ENCODE measurements around the gene CLEC11A. TPM values are rescaled to one million over a fixed set of nuclear protein-coding genes. Genes with fewer than 3 reads are reported as not detected.

Gene CLEC11A
- polyA plus RNA-seq, 2 of the 4 experiments (the other 2 are of a cell fraction): 1.5 to 6.2 TPM

DNA sequence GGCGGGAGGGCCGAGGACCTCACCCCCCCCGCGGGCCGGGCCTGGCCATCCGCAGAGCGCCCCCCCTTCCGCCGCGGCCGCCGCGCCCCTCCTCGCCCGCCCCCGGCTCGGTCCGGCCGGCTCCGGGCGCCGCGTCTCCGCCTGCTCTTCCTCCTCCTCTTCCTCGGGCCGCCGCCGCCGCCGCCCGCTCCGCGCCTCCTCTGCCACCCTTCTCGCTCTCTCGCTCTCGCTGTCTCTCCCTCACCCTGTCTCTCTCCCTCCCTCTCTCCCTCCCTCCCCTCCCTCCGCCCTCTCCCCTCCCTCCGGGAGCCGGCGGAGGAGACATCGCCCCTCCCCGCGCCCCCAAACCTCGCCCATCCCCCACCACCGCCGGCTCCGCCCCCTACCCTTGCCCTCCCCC, 3.6 kb upstream of the CLEC11A start, which contains the start of gene SHANK1:
Gene SHANK1, minus strand, starts transcription at position 237 of the 400 bp plus-strand sequence. CDS start 2,883 bp downstream, outside the sequence.
- POLR2A ChIA-PET: no interaction called here
- ATAC-seq: no peak
- H3K4me3 ChIP-seq: peak within 1 kb of the TSS; percentile 56
- TF ChIP-seq PHF8 (IDR thresholded peaks at IDR 0.05; ENCODE audit: borderline replicate concordance, low read depth): no peak
- no peak for TF ChIP-seq POLR2AphosphoS2 (conservative IDR thresholded peaks at IDR 0.05; ENCODE audit: low read length)
- TF ChIP-seq HEYL (CRISPR knock-in tag; IDR thresholded peaks at IDR 0.05): no peak
- TF ChIP-seq, protein P1, sequence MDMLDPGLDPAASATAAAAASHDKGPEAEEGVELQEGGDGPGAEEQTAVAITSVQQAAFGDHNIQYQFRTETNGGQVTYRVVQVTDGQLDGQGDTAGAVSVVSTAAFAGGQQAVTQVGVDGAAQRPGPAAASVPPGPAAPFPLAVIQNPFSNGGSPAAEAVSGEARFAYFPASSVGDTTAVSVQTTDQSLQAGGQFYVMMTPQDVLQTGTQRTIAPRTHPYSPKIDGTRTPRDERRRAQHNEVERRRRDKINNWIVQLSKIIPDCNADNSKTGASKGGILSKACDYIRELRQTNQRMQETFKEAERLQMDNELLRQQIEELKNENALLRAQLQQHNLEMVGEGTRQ (IDR thresholded peaks at IDR 0.05): no peak
- no peak for TF ChIP-seq ZFP36 (IDR thresholded peaks at IDR 0.05; ENCODE audit: borderline replicate concordance, partially characterized antibody)
- TF ChIP-seq ZC3H11A (IDR thresholded peaks at IDR 0.05): no peak
- no peak for TF ChIP-seq SREBF2 (IDR thresholded peaks at IDR 0.05)
- peaks cover 18% of the 10 kb centered on the region for H3K4me1 ChIP-seq
- peak within 1 kb of the TSS; percentile 42 to 83; a peak in 4 of 6 replicates for H3K27ac ChIP-seq
- 10% methylated on average over 9 of the region's 47 CpGs for WGBS (ENCODE audit: missing lambda C conversion rate)
- no peak for DNase-seq (ENCODE audit: low read depth in 1 of 2, low spot score in 1 of 2)
- CTCF ChIA-PET: interaction anchor here (1.0 to 18.4 kb wide), 5 partner anchors 7 to 204 kb away, joined by 3 to 272 read pairs (median 79); no protein-coding TSS in a partner anchor
- no peak for FAIRE-seq
- no peaks in the 10 kb centered on the region for H3K9me3 ChIP-seq
- peak within 1 kb of the TSS; percentile 100 for H3K4me2 ChIP-seq

DNA sequence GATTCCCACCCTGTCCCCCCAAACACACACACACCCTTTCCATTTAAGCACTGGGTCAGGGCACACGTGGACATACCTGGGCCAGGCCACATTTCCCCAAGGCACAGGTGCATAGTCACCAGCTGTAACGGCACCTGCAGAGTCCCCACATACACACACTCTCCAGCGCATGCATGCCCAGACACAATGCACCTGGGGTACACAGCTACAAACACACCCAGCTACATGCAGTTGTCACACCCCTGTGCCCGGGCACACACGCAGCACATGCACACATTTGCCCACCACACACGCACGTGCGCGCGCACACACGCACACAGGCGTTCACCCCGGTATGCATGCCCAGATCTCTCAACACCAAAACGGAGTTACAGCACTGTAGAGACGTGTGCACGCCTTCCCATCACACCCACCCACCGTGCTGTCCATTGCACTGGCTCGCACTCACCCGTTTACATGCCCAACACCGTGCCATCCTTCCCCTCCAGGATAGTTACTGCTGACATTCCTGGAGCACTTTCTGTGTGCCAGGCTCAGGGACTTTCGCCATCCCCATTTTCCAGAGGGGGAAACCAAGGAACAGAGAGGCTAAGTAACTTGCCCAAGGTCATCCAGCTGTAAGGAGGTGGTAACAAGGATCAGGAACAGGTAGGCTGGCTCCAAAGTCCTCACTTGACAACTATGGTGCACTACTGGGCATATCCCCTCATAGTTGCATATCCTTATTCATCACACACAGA, 2.8 kb upstream of the CLEC11A start:
- DNase-seq (ENCODE audit: low read depth in 1 of 2, low spot score in 1 of 2): no peak
- ChIA-PET POLR2A (no interaction called here), CTCF (interaction anchor here (0.5 to 18.4 kb wide), 12 partner anchors 8 to 203 kb away, joined by 3 to 272 read pairs (median 4); no protein-coding TSS in a partner anchor)
- Histone ChIP-seq H3K9me3 (no peaks in the 10 kb centered on the region), H3K4me3 (no peak overlapping the region), H3K27ac (no peak overlapping the region), H3K4me2 (peak overlapping the region; percentile 100; the same call in 1 of the 3 replicates), H3K4me1 (peaks cover 18% of the 10 kb centered on the region)
- FAIRE-seq: no peak
- ATAC-seq: no peak
- WGBS (ENCODE audit: missing lambda C conversion rate): 85% methylated on average over 21 of the region's 21 CpGs
- no peak for TF ChIP-seq BHLHE40 (IDR thresholded peaks at IDR 0.05; ENCODE audit: low read depth, low read length)
- no peak for TF ChIP-seq ESRRA (IDR thresholded peaks at IDR 0.05; ENCODE audit: borderline replicate concordance, low read length)
- no peak for TF ChIP-seq CHD2 (IDR thresholded peaks at IDR 0.05; ENCODE audit: low read length, partially characterized antibody)
- TF ChIP-seq RAD21 (conservative IDR thresholded peaks at IDR 0.05 in 1 of 2, IDR thresholded peaks at IDR 0.05 in 1 of 2): no peak
- no peak for TF ChIP-seq NFE2L2 (conservative IDR thresholded peaks at IDR 0.05; ENCODE audit: low read length)
- TF ChIP-seq SMC3 (IDR thresholded peaks at IDR 0.05): no peak
- TF ChIP-seq HOXB13 (CRISPR knock-in tag; IDR thresholded peaks at IDR 0.05; ENCODE audit: low read depth): no peak
- TF ChIP-seq TP53 (CRISPR knock-in tag; IDR thresholded peaks at IDR 0.05): no peak
- TF ChIP-seq FOSL2 (IDR thresholded peaks at IDR 0.05): no peak
- no peak for TF ChIP-seq FOSL2 (CRISPR knock-in tag; IDR thresholded peaks at IDR 0.05)
- no peak for TF ChIP-seq EHF (CRISPR knock-in tag; IDR thresholded peaks at IDR 0.05)
- TF ChIP-seq FOXS1 (CRISPR knock-in tag; IDR thresholded peaks at IDR 0.05): no peak
- no peak for TF ChIP-seq RCOR1 (IDR thresholded peaks at IDR 0.05; ENCODE audit: low read depth, low read length)
- no peak for TF ChIP-seq CBX8 (IDR thresholded peaks at IDR 0.05)
- TF ChIP-seq SREBF2 (IDR thresholded peaks at IDR 0.05): no peak
- TF ChIP-seq, protein P1 (IDR thresholded peaks at IDR 0.05): no peak

DNA sequence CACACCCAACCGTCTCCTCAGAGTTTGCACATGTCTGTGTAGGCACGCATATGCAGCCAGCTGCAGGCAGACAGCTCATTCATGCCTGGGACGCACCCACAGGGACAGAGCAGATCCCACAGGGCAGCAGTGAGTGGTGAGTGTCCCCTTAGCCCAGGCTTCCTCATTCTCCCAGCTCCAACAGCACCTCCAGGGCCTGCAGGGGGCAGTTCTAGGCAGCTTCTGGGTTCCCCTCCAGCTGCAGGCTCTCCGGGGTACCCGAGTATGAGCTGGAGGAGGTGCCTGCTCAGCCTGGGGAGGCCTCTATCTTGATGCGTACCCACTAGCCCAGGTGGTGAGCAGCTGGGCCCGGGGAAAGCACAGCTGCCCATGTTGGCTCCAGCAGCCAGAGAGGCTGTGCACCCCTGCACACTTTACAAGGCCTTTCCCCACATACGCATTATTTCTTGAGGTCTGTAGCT, 2.2 kb upstream of the CLEC11A start:
- TF ChIP-seq, protein P2, sequence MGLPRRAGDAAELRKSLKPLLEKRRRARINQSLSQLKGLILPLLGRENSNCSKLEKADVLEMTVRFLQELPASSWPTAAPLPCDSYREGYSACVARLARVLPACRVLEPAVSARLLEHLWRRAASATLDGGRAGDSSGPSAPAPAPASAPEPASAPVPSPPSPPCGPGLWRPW (IDR thresholded peaks at IDR 0.05): no peak
- TF ChIP-seq ZC3H11A (IDR thresholded peaks at IDR 0.05) (no peak), GATA3 (IDR thresholded peaks at IDR 0.05; ENCODE audit: borderline replicate concordance) (no peak), EHMT2 (IDR thresholded peaks at IDR 0.05; ENCODE audit: low read depth) (no peak), SMC3 (IDR thresholded peaks at IDR 0.05) (no peak), CHD2 (IDR thresholded peaks at IDR 0.05; ENCODE audit: low read length, partially characterized antibody) (no peak), RFX5 (IDR thresholded peaks at IDR 0.05) (no peak), SREBF2 (IDR thresholded peaks at IDR 0.05) (no peak)
- TF ChIP-seq, protein P3, sequence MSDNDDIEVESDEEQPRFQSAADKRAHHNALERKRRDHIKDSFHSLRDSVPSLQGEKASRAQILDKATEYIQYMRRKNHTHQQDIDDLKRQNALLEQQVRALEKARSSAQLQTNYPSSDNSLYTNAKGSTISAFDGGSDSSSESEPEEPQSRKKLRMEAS (IDR thresholded peaks at IDR 0.05): no peak
- Histone ChIP-seq H3K4me2 (no peak overlapping the region), H3K4me3 (no peak overlapping the region), H3K27ac (no peak overlapping the region), H3K9me3 (no peaks in the 10 kb centered on the region), H3K4me1 (peaks cover 22% of the 10 kb centered on the region)
- no peak for FAIRE-seq
- ChIA-PET POLR2A (no interaction called here), CTCF (interaction anchor here (1.1 to 18.4 kb wide), 12 partner anchors 8 to 295 kb away, joined by 3 to 272 read pairs (median 4); no protein-coding TSS in a partner anchor)
- WGBS (ENCODE audit: missing lambda C conversion rate): 69% methylated on average over 8 of the region's 8 CpGs
- peak in 1 of 2 experiments; percentile 10; a peak in 2 of 6 replicates for ATAC-seq
- peak in 1 of 2 experiments; percentile 51 for DNase-seq (ENCODE audit: low read depth in 1 of 2, low spot score in 1 of 2)
